Measurements from ENCODE around the gene MRPL52.

GRCh38 chr14:22780105-22780679 is 49.5 kb upstream of the MRPL52 start:
- TF ChIP-seq USF2 (IDR thresholded peaks at IDR 0.05; ENCODE audit: borderline replicate concordance, low read depth, low read length) (no peak), SREBF2 (IDR thresholded peaks at IDR 0.05; ENCODE audit: low read length) (no peak), POLR2A (IDR thresholded peaks at IDR 0.05; ENCODE audit: low read depth, low read length) (no peak), EZH2 (IDR thresholded peaks at IDR 0.05; ENCODE audit: borderline replicate concordance, control insufficient read depth, low read depth, low read length) (no peak)
- TF ChIP-seq, protein P1, sequence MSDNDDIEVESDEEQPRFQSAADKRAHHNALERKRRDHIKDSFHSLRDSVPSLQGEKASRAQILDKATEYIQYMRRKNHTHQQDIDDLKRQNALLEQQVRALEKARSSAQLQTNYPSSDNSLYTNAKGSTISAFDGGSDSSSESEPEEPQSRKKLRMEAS (IDR thresholded peaks at IDR 0.05; ENCODE audit: low read depth, low read length) = no peak
- TF ChIP-seq, protein P2, sequence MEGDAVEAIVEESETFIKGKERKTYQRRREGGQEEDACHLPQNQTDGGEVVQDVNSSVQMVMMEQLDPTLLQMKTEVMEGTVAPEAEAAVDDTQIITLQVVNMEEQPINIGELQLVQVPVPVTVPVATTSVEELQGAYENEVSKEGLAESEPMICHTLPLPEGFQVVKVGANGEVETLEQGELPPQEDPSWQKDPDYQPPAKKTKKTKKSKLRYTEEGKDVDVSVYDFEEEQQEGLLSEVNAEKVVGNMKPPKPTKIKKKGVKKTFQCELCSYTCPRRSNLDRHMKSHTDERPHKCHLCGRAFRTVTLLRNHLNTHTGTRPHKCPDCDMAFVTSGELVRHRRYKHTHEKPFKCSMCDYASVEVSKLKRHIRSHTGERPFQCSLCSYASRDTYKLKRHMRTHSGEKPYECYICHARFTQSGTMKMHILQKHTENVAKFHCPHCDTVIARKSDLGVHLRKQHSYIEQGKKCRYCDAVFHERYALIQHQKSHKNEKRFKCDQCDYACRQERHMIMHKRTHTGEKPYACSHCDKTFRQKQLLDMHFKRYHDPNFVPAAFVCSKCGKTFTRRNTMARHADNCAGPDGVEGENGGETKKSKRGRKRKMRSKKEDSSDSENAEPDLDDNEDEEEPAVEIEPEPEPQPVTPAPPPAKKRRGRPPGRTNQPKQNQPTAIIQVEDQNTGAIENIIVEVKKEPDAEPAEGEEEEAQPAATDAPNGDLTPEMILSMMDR (IDR thresholded peaks at IDR 0.05 in 2 of 3, conservative IDR thresholded peaks at IDR 0.05 in 1 of 3; ENCODE audit: control insufficient read depth in 2 of 3, extremely low read depth in 1 of 3, insufficient read depth in 1 of 3, low read depth in 3 of 3, low read length in 3 of 3) = no peak
